ENCODE results near the gene ESD. TPM values are rescaled to one million over a fixed set of nuclear protein-coding genes. Genes with fewer than 3 reads are reported as not detected.
"Not testable (repeated sequence)": the region's sequence is repeated elsewhere in the genome, so short reads cannot be mapped to it uniquely, and the experiment has no call there.

The ESD gene
- total RNA-seq, 2 experiments from 2014 or later, result 130 to 133 TPM

DNA sequence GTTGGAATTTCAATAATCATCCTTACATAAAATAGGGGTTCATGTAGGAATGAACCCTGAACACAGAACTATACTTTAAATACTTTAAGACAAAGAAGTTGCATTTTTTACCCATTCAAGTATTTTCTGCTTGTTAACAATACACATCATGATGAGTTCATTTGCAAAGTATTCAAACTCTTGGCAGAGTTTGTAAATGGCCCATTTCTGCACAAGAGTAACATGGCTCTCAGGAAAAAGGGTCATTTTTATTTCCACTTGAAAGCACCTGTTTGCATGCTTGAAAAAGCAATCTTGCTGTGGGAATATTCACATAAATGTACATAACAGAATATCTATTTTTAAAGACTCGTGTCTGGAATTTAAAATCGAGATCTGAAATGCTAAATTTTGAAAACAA lies 18.1 kb downstream of the ESD start:
- H3K4me3 Mint-ChIP-seq, result no peak overlapping the region
- no peak overlapping the region for H3K27ac Mint-ChIP-seq
- CTCF ChIA-PET, result no interaction called here
- no peaks in the 10 kb centered on the region for H3K4me1 Mint-ChIP-seq (ENCODE audit: low read depth)
- TF ChIP-seq, protein P1, sequence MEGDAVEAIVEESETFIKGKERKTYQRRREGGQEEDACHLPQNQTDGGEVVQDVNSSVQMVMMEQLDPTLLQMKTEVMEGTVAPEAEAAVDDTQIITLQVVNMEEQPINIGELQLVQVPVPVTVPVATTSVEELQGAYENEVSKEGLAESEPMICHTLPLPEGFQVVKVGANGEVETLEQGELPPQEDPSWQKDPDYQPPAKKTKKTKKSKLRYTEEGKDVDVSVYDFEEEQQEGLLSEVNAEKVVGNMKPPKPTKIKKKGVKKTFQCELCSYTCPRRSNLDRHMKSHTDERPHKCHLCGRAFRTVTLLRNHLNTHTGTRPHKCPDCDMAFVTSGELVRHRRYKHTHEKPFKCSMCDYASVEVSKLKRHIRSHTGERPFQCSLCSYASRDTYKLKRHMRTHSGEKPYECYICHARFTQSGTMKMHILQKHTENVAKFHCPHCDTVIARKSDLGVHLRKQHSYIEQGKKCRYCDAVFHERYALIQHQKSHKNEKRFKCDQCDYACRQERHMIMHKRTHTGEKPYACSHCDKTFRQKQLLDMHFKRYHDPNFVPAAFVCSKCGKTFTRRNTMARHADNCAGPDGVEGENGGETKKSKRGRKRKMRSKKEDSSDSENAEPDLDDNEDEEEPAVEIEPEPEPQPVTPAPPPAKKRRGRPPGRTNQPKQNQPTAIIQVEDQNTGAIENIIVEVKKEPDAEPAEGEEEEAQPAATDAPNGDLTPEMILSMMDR (IDR thresholded peaks at IDR 0.05), result no peak
- H3K36me3 Mint-ChIP-seq (ENCODE audit: low read depth), result peaks cover 50% of the 10 kb centered on the region
- intact Hi-C loops (cut with micrococcal nuclease), result no loop called here
- H3K9me3 Mint-ChIP-seq, result no peaks in the 10 kb centered on the region
- POLR2A ChIA-PET, result no interaction called here
- DNase-seq (no peak), ATAC-seq (no peak)
- H3K27me3 Mint-ChIP-seq, result no peaks in the 10 kb centered on the region

DNA sequence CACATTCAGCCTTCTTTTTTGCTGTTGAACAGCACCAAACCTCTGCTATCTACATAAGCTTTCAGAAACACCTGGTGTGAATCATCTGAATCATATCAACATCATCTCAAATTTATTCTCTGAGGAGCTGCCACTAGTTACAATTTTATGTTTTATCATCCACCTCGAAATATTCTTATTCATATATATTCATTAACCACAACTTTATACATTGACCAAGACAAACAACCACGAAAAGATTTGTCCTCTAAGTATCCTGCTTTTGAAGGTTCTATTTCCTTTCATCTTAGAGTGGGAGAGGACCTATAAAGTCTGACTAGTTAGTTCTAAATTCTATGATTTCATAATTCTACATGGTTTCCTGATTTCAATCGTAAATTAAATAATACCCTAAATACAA lies 18.9 kb downstream of the ESD start:
- ChIA-PET CTCF (no interaction called here), POLR2A (no interaction called here)
- TF ChIP-seq, protein P1 (IDR thresholded peaks at IDR 0.05), result no peak
- no peak overlapping the region for H3K4me3 Mint-ChIP-seq
- H3K9me3 Mint-ChIP-seq, result no peaks in the 10 kb centered on the region
- ATAC-seq, result no peak
- no peaks in the 10 kb centered on the region for H3K4me1 Mint-ChIP-seq (ENCODE audit: low read depth)
- DNase-seq, result no peak
- H3K27ac Mint-ChIP-seq, result no peak overlapping the region
- peaks cover 58% of the 10 kb centered on the region for H3K36me3 Mint-ChIP-seq (ENCODE audit: low read depth)
- intact Hi-C loops (cut with micrococcal nuclease), result no loop called here
- H3K27me3 Mint-ChIP-seq, result no peaks in the 10 kb centered on the region

DNA sequence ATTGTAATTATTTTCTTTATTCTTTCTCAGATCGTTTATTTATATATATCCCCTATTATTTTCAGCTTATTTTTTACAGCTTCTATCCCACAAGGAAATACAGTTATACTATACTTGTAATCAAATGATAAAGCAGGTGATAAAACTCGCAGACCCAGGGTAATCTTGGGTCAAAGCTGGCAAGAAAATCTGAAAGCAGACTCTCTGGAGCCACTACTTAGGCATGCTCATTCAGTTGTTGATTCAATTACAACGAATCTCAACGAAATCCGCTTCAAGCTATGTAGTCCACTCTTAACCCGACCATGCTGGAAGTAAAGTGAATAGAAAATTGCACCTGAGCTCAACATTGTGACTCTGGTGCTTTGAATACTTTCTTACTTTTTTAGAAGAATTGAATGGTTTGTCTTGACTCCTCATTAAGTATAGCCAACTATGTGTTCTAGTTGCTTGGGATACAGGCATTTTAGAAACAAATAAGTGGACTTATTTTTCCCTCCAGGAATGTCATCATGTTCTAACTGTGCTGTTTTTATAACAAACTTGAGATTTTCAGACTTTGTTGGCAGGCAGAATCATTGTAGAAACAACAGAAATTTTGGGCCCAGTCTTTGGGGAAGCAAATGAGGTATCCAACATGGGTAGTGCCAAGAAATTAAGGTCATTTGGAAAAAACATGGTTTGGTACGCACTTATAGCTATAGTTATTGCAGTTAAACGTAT lies 21.4 kb downstream of the ESD start:
- ATAC-seq (no peak), DNase-seq (no peak)
- peaks cover 62% of the 10 kb centered on the region for H3K36me3 Mint-ChIP-seq (ENCODE audit: low read depth)
- H3K27me3 Mint-ChIP-seq, result no peaks in the 10 kb centered on the region
- intact Hi-C loops (cut with micrococcal nuclease), result no loop called here
- no peaks in the 10 kb centered on the region for H3K4me1 Mint-ChIP-seq (ENCODE audit: low read depth)
- TF ChIP-seq, protein P1 (IDR thresholded peaks at IDR 0.05), result no peak
- H3K4me3 Mint-ChIP-seq, result no peak overlapping the region
- H3K27ac Mint-ChIP-seq, result no peak overlapping the region
- CTCF ChIA-PET, result interaction anchor here (1.3 to 1.9 kb wide), 2 partner anchors 10 to 18 kb away, joined by 3 to 14 read pairs; no protein-coding TSS in a partner anchor
- no peaks in the 10 kb centered on the region for H3K9me3 Mint-ChIP-seq
- POLR2A ChIA-PET, result no interaction called here

DNA sequence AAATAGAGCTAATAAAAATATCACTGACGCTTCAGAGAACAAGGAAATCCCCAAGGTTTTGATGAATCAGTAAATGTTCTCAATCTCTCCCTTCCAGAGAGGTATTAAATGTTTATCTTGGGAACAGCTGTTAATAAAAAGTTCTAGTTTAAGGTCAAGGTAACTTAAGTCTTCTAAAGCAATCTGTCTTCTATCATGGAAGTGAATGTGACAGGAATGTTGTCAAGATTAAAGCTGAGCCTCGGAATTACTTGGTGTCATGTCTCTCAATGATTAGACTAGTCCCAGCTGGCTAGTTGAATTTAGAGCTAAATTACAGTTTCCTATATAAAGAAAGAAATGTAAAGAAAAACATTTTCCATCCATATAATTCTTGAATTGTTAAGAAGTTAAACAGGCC lies 23.4 kb downstream of the ESD start:
- ATAC-seq (no peak), DNase-seq (no peak)
- Mint-ChIP-seq H3K4me1 (ENCODE audit: low read depth) (no peaks in the 10 kb centered on the region), H3K9me3 (no peaks in the 10 kb centered on the region), H3K27ac (no peak overlapping the region), H3K36me3 (ENCODE audit: low read depth) (peaks cover 67% of the 10 kb centered on the region), H3K27me3 (no peaks in the 10 kb centered on the region), H3K4me3 (no peak overlapping the region)
- POLR2A ChIA-PET, result no interaction called here
- intact Hi-C loops (cut with micrococcal nuclease), result no loop called here
- TF ChIP-seq, protein P1 (IDR thresholded peaks at IDR 0.05), result no peak
- CTCF ChIA-PET, result interaction anchor here (0.5 to 0.8 kb wide), 2 partner anchors 9 to 642 kb away, joined by 3 read pairs; no protein-coding TSS in a partner anchor

DNA sequence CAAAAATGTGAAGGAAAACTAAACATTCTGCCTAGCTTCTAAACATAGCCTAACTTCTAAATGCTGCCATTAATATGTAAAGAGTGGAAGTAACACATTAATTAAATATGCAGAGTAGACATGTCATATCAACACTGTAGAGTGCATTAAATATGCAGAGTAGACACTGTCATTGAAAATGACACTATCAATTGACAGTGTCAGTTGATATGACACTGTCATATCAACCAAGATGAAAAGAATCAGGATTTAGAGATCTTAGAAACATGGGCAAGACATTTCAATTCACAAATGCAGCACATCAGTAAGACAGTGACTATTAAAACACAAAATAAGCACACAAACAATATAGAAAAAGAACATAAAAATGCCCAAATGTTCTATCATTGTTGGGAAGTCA lies 25.3 kb downstream of the ESD start:
- Mint-ChIP-seq H3K4me3 (no peak overlapping the region), H3K27me3 (no peaks in the 10 kb centered on the region), H3K36me3 (ENCODE audit: low read depth) (peaks cover 59% of the 10 kb centered on the region), H3K27ac (no peak overlapping the region), H3K4me1 (ENCODE audit: low read depth) (no peaks in the 10 kb centered on the region), H3K9me3 (no peaks in the 10 kb centered on the region)
- intact Hi-C loops (cut with micrococcal nuclease), result no loop called here
- DNase-seq, result no peak
- CTCF ChIA-PET, result no interaction called here
- POLR2A ChIA-PET, result no interaction called here
- TF ChIP-seq, protein P1 (IDR thresholded peaks at IDR 0.05), result no peak
- no peak for ATAC-seq

DNA sequence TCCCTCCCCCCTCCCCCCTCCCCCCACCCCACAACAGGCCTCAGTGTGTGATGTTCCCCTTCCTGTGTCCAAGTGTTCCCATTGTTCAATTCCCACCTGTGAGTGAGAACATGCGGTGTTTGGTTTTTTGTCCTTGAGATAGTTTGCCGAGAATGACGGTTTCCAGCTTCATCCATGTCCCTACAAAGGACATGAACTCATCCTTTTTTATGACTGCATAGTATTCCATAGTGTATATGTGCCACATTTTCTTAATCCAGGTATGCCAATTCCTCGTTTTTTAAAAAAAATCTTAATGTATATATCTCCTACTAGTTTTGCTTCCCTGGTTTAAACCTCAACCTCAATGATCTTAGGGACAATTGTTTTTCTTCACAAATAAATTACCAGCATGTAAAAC lies 27.0 kb downstream of the ESD start:
- intact Hi-C loops (cut with micrococcal nuclease); H3K9me3 Mint-ChIP-seq; ATAC-seq; CTCF ChIA-PET; H3K27ac Mint-ChIP-seq; DNase-seq; H3K27me3 Mint-ChIP-seq; POLR2A ChIA-PET; H3K4me1 Mint-ChIP-seq (ENCODE audit: low read depth); H3K4me3 Mint-ChIP-seq: not testable (repeated sequence)
- peaks cover 47% of the 10 kb centered on the region for H3K36me3 Mint-ChIP-seq (ENCODE audit: low read depth)
